ENCODE measurements around the gene DOK5.

GRCh38 chr20:54474866-54475265 lies 527 bp upstream of the DOK5 start:
- TF ChIP-seq CTCF (conservative IDR thresholded peaks at IDR 0.05; ENCODE audit: low read depth, low read length) (no peak), POLR2A (IDR thresholded peaks at IDR 0.05; ENCODE audit: low read depth, low read length) (no peak)
